GM12878 (cell line): ENCODE results near the gene PLEKHH2. TPM values are rescaled to one million over a fixed set of nuclear protein-coding genes. Genes with fewer than 3 reads are reported as not detected.
A peak's percentile ranks its signal among the peaks of the same experiment; 100 is the strongest.

Experiments
- ATF2 ChIP-seq: IDR thresholded peaks from 2 replicates; pipeline ENCODE4 v1.6.1; 2012; ENCODE audit warnings: low read length, inconsistent platforms
- CBFB ChIP-seq: IDR thresholded peaks from 2 replicates; pipeline ENCODE4 v1.6.1; 2016; ENCODE audit warnings: antibody characterized with exemption, low read depth
- HDAC6 ChIP-seq: fragments of 200-600 bp; sonication (generic); IDR thresholded peaks from one replicate; pipeline ENCODE4 v1.8.0; 2017; ENCODE audit warnings: antibody characterized with exemption; ENCODE audit not compliant: unreplicated experiment
- HSF1 ChIP-seq: fragments of 150-350 bp; IDR thresholded peaks from 2 replicates; pipeline ENCODE4 v1.6.1; 2014; ENCODE audit warnings: mild to moderate bottlenecking, low read depth, low read length
- MTA3 ChIP-seq: IDR thresholded peaks from 2 replicates; pipeline ENCODE4 v1.6.1; 2012; ENCODE audit warnings: low read length, inconsistent platforms, borderline replicate concordance
- NBN ChIP-seq: fragments of 450-650 bp; IDR thresholded peaks from 2 replicates; pipeline ENCODE4 v1.6.1; 2016
- PAX8 ChIP-seq: fragments of 450-650 bp; IDR thresholded peaks from 2 replicates; pipeline ENCODE4 v1.6.1; 2017; ENCODE audit warnings: mild to moderate bottlenecking, moderate library complexity
- SMAD5 ChIP-seq: IDR thresholded peaks from 2 replicates; pipeline ENCODE4 v1.6.1; 2016; ENCODE audit warnings: antibody characterized with exemption, low read depth
- SPI1 ChIP-seq: IDR thresholded peaks from 2 replicates; pipeline ENCODE4 v1.6.1; 2011; ENCODE audit warnings: low read depth, mild to moderate bottlenecking, low read length, moderate library complexity, borderline replicate concordance; ENCODE audit not compliant: insufficient read depth
- SUPT20H ChIP-seq: IDR thresholded peaks from 2 replicates; pipeline ENCODE4 v1.6.1; 2011; ENCODE audit warnings: low read depth, mild to moderate bottlenecking, low read length, moderate library complexity, borderline replicate concordance; ENCODE audit not compliant: control insufficient read depth
- TBL1XR1 ChIP-seq: IDR thresholded peaks from 2 replicates; pipeline ENCODE4 v1.6.1; 2012; ENCODE audit warnings: low read depth, low read length, improper control_type of control experiment
- ZBTB11 ChIP-seq: fragments of 450-650 bp; formaldehyde crosslinking; IDR thresholded peaks from 2 replicates; pipeline ENCODE4 v1.5.0; 2022; ENCODE audit warnings: mild to moderate bottlenecking, missing genetic modification characterization
- ZNF592 ChIP-seq: fragments of 450-650 bp; IDR thresholded peaks from 2 replicates; pipeline ENCODE4 v1.6.1; 2017; ENCODE audit warnings: mild to moderate bottlenecking, moderate library complexity
- ZNF687 ChIP-seq: fragments of 450-650 bp; IDR thresholded peaks from 2 replicates; pipeline ENCODE4 v1.6.1; 2017; ENCODE audit warnings: mild to moderate bottlenecking, moderate library complexity
- polyA plus RNA-seq, 11 experiments: library from polyadenylated mRNA; depleted of rRNA in 4 of 11; unstranded in 6 of 11; stranded (reverse) in 5 of 11; fragments of >200 nt; fragmentation: Nextera tagmentation in 4 of 11; fragmentation: Illumina TruSeq in 1 of 11; extraction: Ambion mirVana in 4 of 11; extraction: Trizol in 1 of 11; gene quantifications; 1 replicate in 1 of 11; 2 replicates in 10 of 11; pipeline versions ENCODE4 v1.2.1 to v1.2.3, GENCODE V29; 2011 to 2016; ENCODE audit warnings: inconsistent platforms in 2 of 11, missing spikeins in 2 of 11, low read depth in 1 of 11
- total RNA-seq, 4 experiments: library from RNA; depleted of rRNA in 3 of 4; stranded (reverse); fragments of >200 nt in 3 of 4; fragmentation: Illumina TruSeq in 1 of 4; extraction: Trizol in 1 of 4; gene quantifications; 2 replicates each; pipeline versions ENCODE4 v1.2.1 to v1.2.3, GENCODE V29; 2013 to 2021

The PLEKHH2 gene
- total and polyA plus RNA-seq, 10 of the 15 experiments (the other 5 are each of a cell fraction or from before 2014, with no cell fraction given), result not detected

- peak; percentile 91 for TF ChIP-seq ZNF687
- no peak; the same call in 1 of the 2 replicates for TF ChIP-seq MTA3
- peak; percentile 100 for TF ChIP-seq NBN
- TF ChIP-seq ZBTB11, result no peak
- TF ChIP-seq ZNF592, result no peak
- TF ChIP-seq ATF2, result peak; percentile 61
- peak; percentile 91; the same call in 1 of the 2 replicates for TF ChIP-seq SMAD5
- peak; percentile 40 for TF ChIP-seq HDAC6
- no peak; the same call in 1 of the 2 replicates for TF ChIP-seq TBL1XR1
- TF ChIP-seq CBFB, result peak; percentile 81
- no peak for TF ChIP-seq SPI1
- no peak for TF ChIP-seq HSF1
- no peak for TF ChIP-seq PAX8
- no peak for TF ChIP-seq SUPT20H
These were observed 41.3 kb upstream of the PLEKHH2 start, which contains the start of gene THADA (continued) for GRCh38 chr2:43595603-43596412.
